Cardiac septum (tissue), 1 donor: Measurements from ENCODE around the gene BABAM1. TPM values are rescaled to one million over a fixed set of nuclear protein-coding genes. Genes with fewer than 3 reads are reported as not detected.
"Not testable (repeated sequence)": the region's sequence is repeated elsewhere in the genome, so short reads cannot be mapped to it uniquely, and the experiment has no call there.

Experiments used
- DNase-seq: peaks from one replicate; pipeline ENCODE4 v3.0.0-alpha.2; 2020; ENCODE audit warnings: low spot score
- intact Hi-C: fragments of 100-400 bp; cut with DNase I; formaldehyde crosslinking; loops from one replicate; pipeline ENCODE4 v1.14.0; 2022
- total RNA-seq: library from RNA; stranded (reverse); fragmentation: NEBNext Ultra II Directional; extraction: Animal tissue kit (Norgen Biotek cat#: 25700); gene quantifications from one replicate; pipeline ENCODE4 v1.2.1, GENCODE V29; 2021
- donor health status: DM: no; HTN: no; CAD: no.

The BABAM1 gene
- total RNA-seq, 1 donor from 2014 or later: 70.5 TPM

GRCh38 chr19:17293605-17294004, 26.4 kb downstream of the BABAM1 start:
- no peak for DNase-seq
- intact Hi-C loops: no loop called here

GRCh38 chr19:17294051-17294891, 27.0 kb downstream of the BABAM1 start:
- DNase-seq: no peak
- intact Hi-C loops: no loop called here

DNA sequence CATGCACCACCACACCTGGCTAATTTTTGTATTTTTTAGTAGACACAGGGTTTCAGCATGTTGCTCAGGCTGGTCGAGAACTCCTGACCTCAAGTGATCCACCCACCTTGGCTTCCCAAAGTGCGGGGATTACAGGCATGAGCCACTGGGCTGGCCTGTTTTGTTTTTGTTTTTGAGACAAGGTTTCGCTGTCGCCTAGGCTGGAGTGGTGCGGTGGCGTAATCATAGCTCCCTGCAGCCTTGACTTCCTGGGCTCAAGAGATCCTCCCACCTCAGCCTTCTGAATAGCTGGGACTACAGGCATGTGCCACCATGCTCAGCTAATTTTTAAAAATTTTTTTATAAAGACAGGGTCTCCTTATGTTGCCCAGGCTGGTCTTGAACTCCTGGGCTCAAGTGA, 28.3 kb downstream of the BABAM1 start:
- intact Hi-C loops, DNase-seq: not testable (repeated sequence)

DNA sequence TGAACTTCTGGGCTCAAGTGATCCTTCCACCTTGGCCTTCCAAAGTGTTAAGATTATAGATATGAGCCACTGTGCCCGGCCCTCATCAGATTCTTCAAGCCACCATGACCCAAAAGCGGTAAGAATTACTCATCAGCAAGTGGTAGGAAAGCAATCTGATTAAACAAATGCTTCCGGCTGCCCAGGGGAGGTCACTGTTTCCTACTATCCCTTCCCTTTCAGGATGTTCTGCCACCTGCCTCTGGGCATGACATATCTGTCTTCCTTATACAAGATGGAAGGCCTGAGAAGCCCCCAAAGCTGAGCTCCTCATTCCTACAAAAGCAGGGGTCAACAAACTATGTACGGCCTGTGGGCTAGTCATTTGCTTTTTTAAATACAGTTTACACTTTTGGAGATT, 29.0 kb downstream of the BABAM1 start:
- intact Hi-C loops: no loop called here
- DNase-seq: no peak

- intact Hi-C loops: no loop called here
- no peak for DNase-seq
These were observed 29.7 kb downstream of the BABAM1 start for GRCh38 chr19:17296976-17297375.

DNA sequence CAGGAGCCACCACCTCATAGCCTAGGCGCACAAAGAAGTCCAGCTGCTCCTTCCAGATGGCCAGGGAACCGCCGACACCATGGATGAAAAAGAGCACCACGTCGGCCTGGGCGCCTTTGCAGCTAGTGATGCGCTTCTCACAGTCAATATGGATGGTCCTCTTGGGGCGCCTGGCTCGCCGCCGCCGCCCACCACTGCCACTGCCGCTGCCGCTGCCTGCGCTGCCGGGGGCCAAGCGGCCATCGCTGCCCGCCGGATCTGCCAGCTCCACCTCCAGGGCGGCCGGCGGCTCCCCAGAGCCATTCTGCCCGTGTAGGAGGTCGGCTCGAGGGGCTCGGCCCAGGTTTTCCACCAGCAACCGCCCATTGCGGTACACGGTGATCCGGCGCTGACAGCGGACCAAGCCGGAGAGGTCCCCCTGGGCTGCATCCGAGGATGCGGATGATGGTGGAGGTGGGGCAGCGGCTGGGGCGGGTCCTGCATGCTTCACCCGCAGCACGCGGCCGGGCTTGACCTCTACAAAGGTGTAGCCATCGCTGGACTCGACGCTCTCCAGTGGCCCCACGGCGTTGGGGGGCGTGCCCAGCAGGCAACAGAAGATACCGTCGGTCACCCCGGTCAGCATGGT, 33.9 kb downstream of the BABAM1 start:
- intact Hi-C loops: loop anchor here (5.0 kb wide), 1 partner anchor 36 kb away; the partner anchor contains the start of gene GTPBP3
- no peak for DNase-seq

DNA sequence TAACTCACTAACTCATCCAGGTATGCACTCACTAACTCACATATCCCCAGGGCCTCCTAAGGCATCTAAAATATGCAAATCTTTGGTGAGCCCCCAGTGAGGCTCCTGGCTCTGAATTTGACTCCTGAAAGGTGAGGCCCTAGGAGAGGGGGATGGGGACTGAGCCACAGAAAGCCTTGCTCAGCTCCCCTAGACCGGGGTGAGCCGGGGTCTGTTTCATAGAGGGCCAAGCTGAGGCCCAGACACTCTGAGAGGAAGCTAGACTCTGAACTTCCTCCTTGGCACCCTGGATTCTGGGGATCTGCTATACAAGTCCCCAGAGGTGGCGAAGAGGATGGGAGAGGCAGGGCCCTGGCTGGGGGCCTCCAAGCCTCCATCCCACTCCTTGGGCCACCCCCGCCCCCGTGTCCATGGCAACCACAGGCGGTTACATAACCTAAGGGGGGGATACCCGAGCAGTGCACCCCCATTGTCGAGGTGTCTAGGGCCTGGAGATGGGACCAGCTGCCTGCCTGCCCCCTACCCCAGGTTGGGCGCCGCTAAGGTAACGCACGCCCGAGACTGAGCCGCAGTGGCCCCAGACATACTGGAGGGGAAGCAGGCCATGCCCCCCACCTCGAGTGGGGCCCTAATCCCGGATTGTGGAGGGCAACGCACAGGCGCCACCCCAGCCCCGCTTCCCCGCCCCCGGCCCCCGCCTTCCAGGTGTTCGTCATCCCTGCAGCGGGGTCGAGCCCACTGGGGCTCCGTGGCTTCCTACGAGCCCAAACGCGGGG, 35.3 kb downstream of the BABAM1 start:
- DNase-seq: no peak

GRCh38 chr19:17303167-17303939, 36.1 kb downstream of the BABAM1 start, which contains the start of gene ABHD8:
Gene ABHD8 (minus strand): TSS chr19:17303425. CDS start chr19:17301616, 1,809 bp downstream.
- intact Hi-C loops: loop anchor here (5.0 kb wide), 1 partner anchor 34 kb away; the partner anchor contains the start of gene GTPBP3
- peak; percentile 99 for DNase-seq

More for the DNA sequence above, 35.3 kb downstream of the BABAM1 start:
- intact Hi-C loops: loop anchor here (5.0 kb wide), 1 partner anchor 35 kb away; the partner anchor contains the start of gene GTPBP3

GRCh38 chr19:17303940-17304267, 36.7 kb downstream of the BABAM1 start:
- DNase-seq: no peak
- intact Hi-C loops: loop anchor here (5.0 kb wide), 1 partner anchor 33 kb away; the partner anchor contains the start of gene GTPBP3

- intact Hi-C loops: loop anchor here (5.0 kb wide), 1 partner anchor 33 kb away; the partner anchor contains the start of gene GTPBP3
- no peak for DNase-seq
These were observed 37.4 kb downstream of the BABAM1 start for GRCh38 chr19:17304386-17305215.

GRCh38 chr19:17305216-17305516, 37.9 kb downstream of the BABAM1 start:
- intact Hi-C loops: no loop called here

GRCh38 chr19:17305517-17306284, 38.5 kb downstream of the BABAM1 start, which contains the start of gene MRPL34:
Gene MRPL34 (plus strand): TSS chr19:17305872. CDS start chr19:17305893, 21 bp downstream.
- peak; percentile 97 for DNase-seq
- intact Hi-C loops: no loop called here

More at GRCh38 chr19:17305216-17305516, 37.9 kb downstream of the BABAM1 start:
- no peak for DNase-seq

DNA sequence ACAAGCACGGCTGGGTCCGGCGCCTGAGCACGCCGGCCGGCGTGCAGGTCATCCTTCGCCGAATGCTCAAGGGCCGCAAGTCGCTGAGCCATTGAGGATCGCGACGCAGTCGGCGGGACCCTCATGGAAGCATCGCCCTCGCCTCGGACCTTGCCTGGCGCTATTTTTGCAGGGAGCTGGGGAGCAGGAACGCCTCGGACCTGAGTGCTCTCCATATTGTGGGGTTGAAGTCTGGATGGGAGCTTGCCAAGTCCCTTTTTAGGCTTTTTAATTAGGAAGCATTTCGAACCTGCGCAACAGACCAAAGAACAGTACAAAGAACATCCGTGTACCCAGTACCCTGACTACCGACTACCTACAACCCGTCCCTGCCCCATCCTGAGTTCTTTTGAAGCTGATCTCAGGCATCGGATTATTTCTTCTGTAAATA, 39.1 kb downstream of the BABAM1 start:
- intact Hi-C loops: no loop called here
- no peak for DNase-seq

DNA sequence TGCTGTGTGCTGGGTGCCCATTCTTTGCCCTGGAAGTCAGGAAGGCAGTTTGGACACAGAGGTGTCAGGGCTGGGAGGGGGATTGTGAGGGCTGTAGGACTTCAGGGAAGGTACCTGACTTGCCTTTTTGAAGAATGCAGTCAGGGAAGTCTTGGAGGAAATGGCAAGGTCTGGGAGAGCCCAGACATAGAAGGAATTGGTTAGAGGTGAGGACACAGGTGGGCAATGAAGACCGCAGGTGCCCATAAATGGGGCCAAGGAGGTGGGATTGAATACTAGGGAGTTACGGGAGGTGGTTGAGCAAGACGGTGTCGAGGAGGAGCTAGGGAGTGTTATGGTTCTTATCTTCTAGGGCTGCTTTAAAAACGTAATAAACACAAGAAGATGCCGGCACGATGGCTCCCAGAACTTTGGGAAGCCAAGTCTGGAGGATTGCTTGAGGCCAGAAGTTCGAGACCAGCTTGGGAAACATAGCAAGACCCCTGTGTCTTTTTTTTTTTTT, 40.7 kb downstream of the BABAM1 start:
- intact Hi-C loops: no loop called here

GRCh38 chr19:17309198-17309964, 42.1 kb downstream of the BABAM1 start, which contains the start of gene DDA1:
Gene DDA1 (plus strand): TSS chr19:17309563. CDS start chr19:17309655, 92 bp downstream.
- DNase-seq: peak; percentile 100
- intact Hi-C loops: no loop called here

More for the DNA sequence above, 40.7 kb downstream of the BABAM1 start:
- DNase-seq: no peak

- DNase-seq: no peak
- intact Hi-C loops: no loop called here
These were observed 42.8 kb downstream of the BABAM1 start for GRCh38 chr19:17309965-17310461.
